HAP-1 (cell line): ENCODE data around the gene OR7G3.
A peak's percentile ranks its signal among the peaks of the same experiment; 100 is the strongest.

Source experiments
- DNase-seq, 2 experiments: peaks; one replicate each; pipeline ENCODE4 v3.0.0-alpha.2; 2016 to 2020; ENCODE audit warnings: low spot score in 2 of 2
- H3K27me3 ChIP-seq: fragments of 250-450 bp; sonication (Bioruptor Pico); 2 replicates; pipeline ENCODE4 v1.5.1; 2020; ENCODE audit warnings: low read depth, mild to moderate bottlenecking, moderate library complexity
- H3K36me3 ChIP-seq: fragments of 250-450 bp; sonication (Bioruptor Pico); replicated peaks from 2 replicates; pipeline ENCODE4 v1.5.1; 2020; ENCODE audit warnings: mild to moderate bottlenecking
- H3K4me1 ChIP-seq: fragments of 250-450 bp; sonication (Bioruptor Pico); 2 replicates; pipeline ENCODE4 v1.5.1; 2020; ENCODE audit warnings: mild to moderate bottlenecking
- H3K4me3 ChIP-seq: fragments of 250-450 bp; sonication (Bioruptor Pico); 2 replicates; pipeline ENCODE4 v1.5.1; 2020; ENCODE audit warnings: mild to moderate bottlenecking, moderate library complexity
- H3K9me3 ChIP-seq: fragments of 250-450 bp; sonication (Bioruptor Pico); 2 replicates; pipeline ENCODE4 v1.5.1; 2020; ENCODE audit warnings: mild to moderate bottlenecking, moderate library complexity
- in situ Hi-C: fragments of 300-500 bp; cut with MboI; formaldehyde crosslinking; loops from 3 replicates; pipeline ENCODE4 v1.14.3; 2020; ENCODE audit warnings: low sequenced_read_pairs, inconsistent platforms, mixed read lengths

The OR7G3 gene

DNA sequence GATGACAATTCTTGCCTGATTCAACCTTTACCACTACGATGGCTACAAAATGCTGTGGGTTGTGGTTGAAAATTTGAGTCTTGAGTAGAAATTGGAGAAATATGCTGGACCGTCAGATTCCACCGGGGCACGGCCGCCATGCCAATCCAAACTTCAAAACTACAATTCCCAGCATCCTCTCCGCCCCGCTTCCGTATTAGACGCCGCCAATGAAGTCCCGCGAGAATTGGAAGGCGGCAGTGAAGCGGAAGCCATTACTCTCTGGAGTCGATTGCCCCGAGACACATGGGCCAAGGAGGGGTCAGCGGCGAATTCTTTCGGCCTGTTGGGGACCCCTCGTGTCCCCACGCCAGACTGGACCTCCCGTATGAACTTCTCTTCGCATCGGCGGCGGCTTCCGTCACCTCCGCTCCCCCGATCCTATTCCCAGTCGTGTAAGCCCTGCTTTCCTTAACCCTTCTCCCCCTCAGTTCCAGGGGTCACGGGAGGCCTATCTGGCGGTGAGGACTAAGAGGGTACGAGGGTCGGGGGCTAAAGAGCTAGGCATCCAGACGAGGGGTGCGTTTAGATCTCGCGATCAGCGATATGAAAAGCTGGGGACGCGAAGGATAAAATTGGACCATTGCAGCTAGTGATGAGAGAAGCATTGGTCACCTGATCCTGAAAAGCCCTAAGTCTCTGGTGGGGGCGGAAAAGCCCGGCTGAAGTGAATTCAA lies 13.6 kb upstream of the OR7G3 start, which contains the start of gene ZNF317:
Gene ZNF317, plus strand, starts transcription at position 239 of the 716 bp plus-strand sequence. CDS start 15,620 bp downstream, outside the sequence.
- H3K4me3 ChIP-seq = peak within 1 kb of the TSS; percentile 95
- DNase-seq = peak; percentile 83 to 93
- in situ Hi-C loops = no loop called here
- H3K27me3 ChIP-seq = no peaks in the 10 kb centered on the region
- H3K4me1 ChIP-seq = peaks cover 7% of the 10 kb centered on the region
- H3K36me3 ChIP-seq = peaks cover 10% of the 10 kb centered on the region
- peaks cover 12% of the 10 kb centered on the region for H3K9me3 ChIP-seq

- Histone ChIP-seq H3K36me3 (peaks cover 7% of the 10 kb centered on the region), H3K9me3 (peaks cover 7% of the 10 kb centered on the region), H3K4me3 (peak overlapping the region; percentile 95), H3K4me1 (peaks cover 7% of the 10 kb centered on the region), H3K27me3 (no peaks in the 10 kb centered on the region)
- no peak for DNase-seq
- in situ Hi-C loops = no loop called here
Measured at GRCh38 chr19:9139609-9140158, 12.9 kb upstream of the OR7G3 start.

DNA sequence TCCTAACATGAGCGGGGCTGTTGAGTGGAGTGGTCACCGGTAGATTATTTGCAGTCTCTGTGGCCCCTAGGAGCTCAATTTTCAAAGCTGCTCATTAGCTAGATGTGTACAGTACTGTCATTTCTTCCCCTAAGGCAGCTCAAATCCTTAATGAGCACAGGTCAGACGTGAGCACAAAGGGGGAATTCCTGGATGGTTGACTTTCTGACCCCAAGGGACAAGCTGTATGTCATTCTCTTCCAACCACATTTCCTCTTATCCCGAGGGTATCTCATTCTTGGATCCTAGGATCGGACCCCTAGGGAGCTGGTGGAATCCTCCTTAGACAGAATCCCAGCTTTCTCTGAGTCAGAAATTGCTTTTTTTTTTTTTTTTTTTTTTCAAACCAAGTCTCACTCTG lies 5.7 kb upstream of the OR7G3 start:
- DNase-seq = no peak
- Histone ChIP-seq H3K9me3 (no peaks in the 10 kb centered on the region), H3K27me3 (no peaks in the 10 kb centered on the region), H3K36me3 (no peaks in the 10 kb centered on the region), H3K4me1 (no peaks in the 10 kb centered on the region), H3K4me3 (no peak overlapping the region)
- in situ Hi-C loops = no loop called here

- Histone ChIP-seq H3K4me3 (no peak overlapping the region), H3K27me3 (no peaks in the 10 kb centered on the region), H3K9me3 (no peaks in the 10 kb centered on the region), H3K36me3 (no peaks in the 10 kb centered on the region), H3K4me1 (no peaks in the 10 kb centered on the region)
- DNase-seq = no peak
- in situ Hi-C loops = no loop called here
Measured at GRCh38 chr19:9130965-9131364, 4.2 kb upstream of the OR7G3 start.

GRCh38 chr19:9128171-9128570 lies 1.4 kb upstream of the OR7G3 start:
- Histone ChIP-seq H3K27me3 (no peaks in the 10 kb centered on the region), H3K36me3 (no peaks in the 10 kb centered on the region), H3K4me1 (no peaks in the 10 kb centered on the region), H3K4me3 (no peak overlapping the region), H3K9me3 (no peaks in the 10 kb centered on the region)
- DNase-seq = no peak
- in situ Hi-C loops = no loop called here

- no peak for DNase-seq
- no peaks in the 10 kb centered on the region for H3K9me3 ChIP-seq
- no peaks in the 10 kb centered on the region for H3K27me3 ChIP-seq
- no peaks in the 10 kb centered on the region for H3K36me3 ChIP-seq
- H3K4me1 ChIP-seq = no peaks in the 10 kb centered on the region
- H3K4me3 ChIP-seq = no peak overlapping the region
- in situ Hi-C loops = no loop called here
Measured at GRCh38 chr19:9116547-9116946, 10.2 kb downstream of the OR7G3 start.

- Histone ChIP-seq H3K4me1 (no peaks in the 10 kb centered on the region), H3K4me3 (no peak within 1 kb of the TSS), H3K27me3 (no peaks in the 10 kb centered on the region), H3K9me3 (no peaks in the 10 kb centered on the region), H3K36me3 (no peaks in the 10 kb centered on the region)
- in situ Hi-C loops = no loop called here
- DNase-seq = no peak
Measured at GRCh38 chr19:9115307-9115813, 11.4 kb downstream of the OR7G3 start, which contains the start of gene OR7G1. OR7G1 (minus strand) TSS chr19:9115763; CDS start chr19:9115763, 0 bp downstream.

DNA sequence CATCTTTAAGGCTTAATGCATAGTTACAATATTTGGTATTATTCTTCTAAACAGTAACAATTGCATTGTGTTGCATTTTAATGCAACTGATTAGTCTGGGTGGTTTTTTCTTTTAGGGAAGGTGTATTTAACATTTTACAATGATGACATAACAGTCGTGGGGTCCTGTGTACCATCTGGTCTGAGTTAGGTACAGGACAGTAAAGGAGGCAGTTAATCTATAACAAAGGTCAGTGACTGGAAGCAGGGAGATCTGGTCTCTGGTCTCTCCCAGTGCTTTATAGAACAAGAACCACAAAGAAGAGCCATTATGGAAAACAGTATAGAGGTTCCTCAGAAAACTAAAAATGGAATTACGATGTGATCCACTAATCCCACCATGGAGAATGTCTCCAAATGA lies 16.8 kb downstream of the OR7G3 start:
- Histone ChIP-seq H3K9me3 (no peaks in the 10 kb centered on the region), H3K4me3 (no peak overlapping the region), H3K27me3 (no peaks in the 10 kb centered on the region), H3K4me1 (no peaks in the 10 kb centered on the region), H3K36me3 (no peaks in the 10 kb centered on the region)
- DNase-seq = no peak
- in situ Hi-C loops = no loop called here

- no peaks in the 10 kb centered on the region for H3K9me3 ChIP-seq
- H3K4me1 ChIP-seq = no peaks in the 10 kb centered on the region
- DNase-seq = peak in 1 of 2 experiments; percentile 2
- no peaks in the 10 kb centered on the region for H3K36me3 ChIP-seq
- no peaks in the 10 kb centered on the region for H3K27me3 ChIP-seq
- no peak within 1 kb of the TSS for H3K4me3 ChIP-seq
- in situ Hi-C loops = no loop called here
Measured at GRCh38 chr19:9107375-9107774, 19.4 kb downstream of the OR7G3 start, which contains the start of gene OR7G2. OR7G2 (minus strand) TSS chr19:9107475; CDS start chr19:9103243, 4,232 bp downstream.

- Histone ChIP-seq H3K4me3 (no peak within 1 kb of the TSS), H3K36me3 (no peaks in the 10 kb centered on the region), H3K9me3 (no peaks in the 10 kb centered on the region), H3K27me3 (peaks cover 19% of the 10 kb centered on the region; the same call in 1 of the 2 replicates), H3K4me1 (no peaks in the 10 kb centered on the region)
- DNase-seq = no peak
- in situ Hi-C loops = loop anchor here (10.0 kb wide), 1 partner anchor 432 kb away; no protein-coding TSS in a partner anchor
Measured at GRCh38 chr19:9086761-9087160, 40.0 kb downstream of the OR7G3 start, which contains the start of gene OR1M1. OR1M1 (plus strand) TSS chr19:9087061; CDS start chr19:9093245, 6,184 bp downstream.

DNA sequence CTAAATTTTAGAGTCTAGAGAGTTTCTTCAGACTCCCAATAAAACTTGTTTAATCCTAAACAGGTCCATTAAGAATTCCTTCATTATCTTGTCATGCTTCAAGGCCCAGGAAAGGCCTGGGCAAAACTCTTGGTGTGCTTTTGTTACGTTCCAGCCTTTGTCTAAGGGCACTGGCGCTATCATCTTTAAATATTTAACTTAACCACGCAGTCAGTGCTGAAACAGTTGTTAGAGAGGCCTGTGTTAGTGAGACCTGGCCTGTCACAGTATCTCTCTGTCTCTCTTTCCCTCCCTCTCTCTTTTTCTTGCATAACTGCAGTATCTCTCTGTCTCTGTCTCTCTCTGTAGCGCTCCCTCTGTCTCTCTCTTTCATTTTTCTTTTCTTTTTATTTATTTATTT lies 48.1 kb downstream of the OR7G3 start:
- H3K27me3 ChIP-seq = no peaks in the 10 kb centered on the region

DNA sequence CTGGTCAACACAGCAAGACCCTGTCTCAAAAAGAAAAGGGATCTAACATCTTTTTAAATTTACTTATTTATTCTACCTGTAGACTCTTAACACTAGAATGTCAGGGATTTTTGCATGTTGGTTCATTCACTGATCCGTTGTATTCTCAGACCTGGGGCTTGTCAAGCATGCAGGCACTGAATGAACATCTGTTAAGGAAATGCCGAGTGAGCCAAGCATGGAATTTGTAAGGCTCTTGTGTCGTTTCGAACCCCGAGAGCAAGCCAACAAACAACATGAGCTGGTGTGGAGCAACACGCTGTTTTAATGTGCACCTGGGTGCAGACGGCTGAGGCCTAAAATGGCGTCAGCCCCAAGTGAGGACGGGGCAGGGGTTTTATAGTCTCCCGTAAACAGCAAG lies 49.8 kb downstream of the OR7G3 start:
- DNase-seq = no peak
- Histone ChIP-seq H3K36me3 (no peaks in the 10 kb centered on the region), H3K4me3 (no peak overlapping the region), H3K27me3 (no peaks in the 10 kb centered on the region), H3K4me1 (peaks cover 11% of the 10 kb centered on the region), H3K9me3 (no peaks in the 10 kb centered on the region)
- in situ Hi-C loops = no loop called here

More for the DNA sequence above, 48.1 kb downstream of the OR7G3 start:
- in situ Hi-C loops = no loop called here
- DNase-seq = no peak
- peaks cover 11% of the 10 kb centered on the region for H3K4me1 ChIP-seq
- no peaks in the 10 kb centered on the region for H3K36me3 ChIP-seq
- H3K4me3 ChIP-seq = no peak overlapping the region
- no peaks in the 10 kb centered on the region for H3K9me3 ChIP-seq
